HEK293T (cell line): ENCODE data around the gene TTC21A.

Source experiments
- ARNT ChIP-seq: fragments of 450-650 bp; IDR thresholded peaks from 2 replicates; pipeline ENCODE4 v1.6.1; 2017; ENCODE audit warnings: mild to moderate bottlenecking
- BHLHE40 ChIP-seq: fragments of 450-650 bp; IDR thresholded peaks from 2 replicates; pipeline ENCODE4 v1.6.1; 2016; ENCODE audit warnings: mild to moderate bottlenecking, moderate library complexity, borderline replicate concordance
- ELF4 ChIP-seq: fragments of 450-650 bp; IDR thresholded peaks from 2 replicates; pipeline ENCODE4 v1.6.1; 2017; ENCODE audit warnings: antibody characterized with exemption
- FOXA1 ChIP-seq: fragments of 450-650 bp; IDR thresholded peaks from 2 replicates; pipeline ENCODE4 v1.6.1; 2016; ENCODE audit warnings: mild to moderate bottlenecking
- FOXM1 ChIP-seq: fragments of 450-650 bp; IDR thresholded peaks from 2 replicates; pipeline ENCODE4 v1.6.1; 2017; ENCODE audit warnings: mild to moderate bottlenecking, borderline replicate concordance
- HDGF ChIP-seq: fragments of 450-650 bp; IDR thresholded peaks from 2 replicates; pipeline ENCODE4 v1.6.1; 2017; ENCODE audit warnings: antibody characterized with exemption, borderline replicate concordance
- NFRKB ChIP-seq: fragments of 450-650 bp; IDR thresholded peaks from 2 replicates; pipeline ENCODE4 v1.6.1; 2016; ENCODE audit warnings: mild to moderate bottlenecking, moderate library complexity
- SP1 ChIP-seq: fragments of 450-650 bp; IDR thresholded peaks from 2 replicates; pipeline ENCODE4 v1.6.1; 2017
- ZNF384 ChIP-seq: fragments of 450-650 bp; IDR thresholded peaks from 2 replicates; pipeline ENCODE4 v1.6.1; 2016

DNA sequence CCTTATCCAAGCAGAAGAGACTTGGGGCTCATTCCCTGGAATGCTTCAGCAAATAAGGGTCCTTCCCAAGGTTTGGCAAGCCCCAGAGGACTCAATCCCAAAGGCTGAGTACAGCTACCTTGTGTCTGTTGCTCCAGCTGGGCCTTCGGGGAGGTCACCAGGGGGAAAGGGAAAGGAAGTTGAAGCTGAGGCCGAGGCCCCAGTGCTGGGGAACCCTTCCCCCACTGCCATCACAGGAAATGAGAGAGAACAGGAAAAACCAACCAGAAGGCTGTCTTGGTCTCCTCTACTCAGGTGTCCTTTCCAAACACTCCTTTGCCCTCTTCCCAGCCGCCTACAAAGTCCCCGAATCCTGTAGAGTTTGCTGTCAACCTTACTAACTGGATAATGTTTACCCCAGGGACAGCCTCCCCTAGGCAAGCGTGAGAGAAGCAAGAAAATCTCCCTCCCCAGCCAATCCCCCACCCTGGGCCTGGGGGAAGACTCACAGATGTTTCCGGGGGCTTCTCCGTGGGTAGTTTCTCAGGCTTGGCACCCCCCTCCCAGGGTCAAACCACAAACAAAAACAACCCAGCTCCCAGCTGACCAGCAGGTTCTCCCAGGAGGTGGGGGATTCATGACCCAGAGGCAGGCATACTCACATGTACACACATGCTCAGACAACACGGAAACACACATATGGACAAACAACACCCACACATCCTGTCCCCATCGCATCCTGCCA is 40.4 kb downstream of the TTC21A start:
- TF ChIP-seq ZNF384 (no peak), NFRKB (no peak), FOXA1 (no peak), FOXM1 (no peak), ARNT (no peak), BHLHE40 (no peak), HDGF (no peak), ELF4 (no peak), SP1 (no peak)
